ENCODE measurements around the gene SOBP.

- TF ChIP-seq BHLHE40 (IDR thresholded peaks at IDR 0.05; ENCODE audit: low read depth, low read length) (no peak), GATA3 (IDR thresholded peaks at IDR 0.05; ENCODE audit: borderline replicate concordance) (no peak), POLR2A (IDR thresholded peaks at IDR 0.05; ENCODE audit: low read length) (no peak), ZFP36 (IDR thresholded peaks at IDR 0.05; ENCODE audit: borderline replicate concordance, partially characterized antibody) (no peak), RAD21 (conservative IDR thresholded peaks at IDR 0.05 in 1 of 2, IDR thresholded peaks at IDR 0.05 in 1 of 2) (no peak), CTCF (IDR thresholded peaks at IDR 0.05) (no peak), MAZ (IDR thresholded peaks at IDR 0.05; ENCODE audit: borderline replicate concordance, low read depth, low read length) (no peak), HOXA7 (CRISPR knock-in tag; IDR thresholded peaks at IDR 0.05) (no peak), REST (IDR thresholded peaks at IDR 0.05) (no peak), TP53 (CRISPR knock-in tag; IDR thresholded peaks at IDR 0.05) (no peak), RFX5 (IDR thresholded peaks at IDR 0.05) (no peak), CHD4 (IDR thresholded peaks at IDR 0.05; ENCODE audit: borderline replicate concordance) (no peak), ELK1 (IDR thresholded peaks at IDR 0.05; ENCODE audit: low read depth, low read length) (no peak), JUNB (IDR thresholded peaks at IDR 0.05) (no peak)
Observed at GRCh38 chr6:107639511-107639910, 149.6 kb downstream of the SOBP start.

Data from A549 (cell line).